ENCODE data around the gene ARL4A.
"Not testable (repeated sequence)": the region's sequence is repeated elsewhere in the genome, so short reads cannot be mapped to it uniquely, and the experiment has no call there.

ARL4A gene

DNA sequence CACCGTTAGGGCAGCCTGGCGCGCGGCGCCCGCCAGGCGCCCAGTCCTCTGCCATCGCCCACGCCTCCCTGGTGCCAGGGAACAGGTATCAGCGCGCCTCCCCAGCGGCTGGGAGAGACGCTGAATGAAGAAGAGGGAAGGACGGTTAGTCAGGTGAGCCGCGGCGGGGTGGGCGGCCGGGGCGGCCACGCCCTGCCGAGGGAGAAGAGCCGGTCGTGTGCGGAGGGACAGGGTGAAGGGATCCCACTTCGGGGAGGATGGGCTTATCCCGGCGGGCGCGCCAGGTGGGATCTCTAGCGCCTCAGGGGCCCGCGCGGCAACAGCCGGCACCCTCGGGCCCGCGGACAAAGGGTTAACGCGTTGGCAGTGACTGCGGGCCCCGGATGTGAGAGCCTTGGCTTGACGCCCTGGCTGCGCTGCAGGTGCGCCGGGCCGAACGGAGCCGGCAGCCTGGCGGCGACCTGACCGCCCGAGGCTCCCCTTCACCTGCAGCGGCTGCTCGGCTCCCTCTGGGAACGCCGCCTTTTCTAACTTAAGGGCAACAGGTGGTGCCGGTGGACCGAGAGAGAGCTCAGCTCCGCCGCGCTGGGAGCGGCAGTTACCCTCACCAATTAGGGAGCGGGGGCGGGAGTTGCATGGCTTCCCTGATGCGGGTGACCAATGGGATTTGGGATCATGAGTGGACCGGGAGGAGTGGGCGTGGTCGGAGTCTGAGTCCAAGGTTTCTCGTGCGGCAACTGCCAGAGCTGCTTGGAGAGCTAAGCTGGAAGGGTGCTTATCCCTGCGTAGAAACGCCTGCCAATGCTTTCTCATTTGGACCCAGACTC lies at the start of gene ARL4A:
Gene ARL4A (plus strand): TSS at position 743 of the 827 bp plus-strand sequence. CDS start 622 bp downstream, outside the sequence.
- peak; percentile 83 to 90 for DNase-seq (ENCODE audit: low read depth in 2 of 2)

GRCh38 chr7:12637819-12638592 lies 49.4 kb upstream of the ARL4A start:
- no peak for DNase-seq (ENCODE audit: low read depth in 2 of 2)

GRCh38 chr7:12638851-12639456 lies 48.5 kb upstream of the ARL4A start:
- DNase-seq (ENCODE audit: low read depth in 2 of 2) = no peak

DNA sequence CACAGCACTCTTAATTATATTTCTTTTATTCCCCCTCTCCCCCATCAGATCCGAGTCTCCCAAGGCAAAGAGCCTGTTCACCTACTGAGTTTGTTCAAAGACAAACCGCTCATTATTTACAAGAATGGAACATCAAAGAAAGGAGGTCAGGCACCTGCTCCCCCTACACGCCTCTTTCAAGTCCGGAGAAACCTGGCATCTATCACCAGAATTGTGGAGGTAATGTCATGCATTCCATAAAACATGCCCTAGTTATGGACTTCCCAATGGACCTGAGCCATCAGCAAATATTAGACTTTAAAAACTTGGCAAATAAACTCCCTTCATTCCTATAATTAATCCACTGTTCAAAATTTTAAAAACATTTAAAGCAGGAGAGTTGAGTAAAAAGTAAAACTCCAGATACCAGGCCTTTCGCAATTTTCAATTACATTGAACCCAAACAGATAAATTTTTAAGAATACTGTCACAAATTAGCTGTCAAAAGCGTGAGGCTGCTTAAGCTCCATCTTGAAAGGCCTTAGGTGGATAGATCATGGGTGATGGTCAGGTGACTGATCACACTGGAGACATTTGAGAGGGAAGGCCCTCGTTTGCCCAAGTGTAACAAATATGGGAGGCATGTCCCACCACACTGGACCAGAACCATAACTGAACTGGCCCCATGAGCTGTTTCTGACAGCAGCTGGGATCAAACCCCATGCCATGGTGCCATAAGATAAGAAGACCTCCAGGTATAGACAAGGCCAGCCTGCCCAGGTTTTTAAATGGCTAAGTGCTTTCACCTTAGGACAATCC lies 46.9 kb upstream of the ARL4A start:
- no peak for DNase-seq (ENCODE audit: low read depth in 2 of 2)

- no peak for DNase-seq (ENCODE audit: low read depth in 2 of 2)
Measured at GRCh38 chr7:12641196-12641595, 46.2 kb upstream of the ARL4A start.

GRCh38 chr7:12642508-12642907 lies 44.9 kb upstream of the ARL4A start:
- no peak for DNase-seq (ENCODE audit: low read depth in 2 of 2)

DNA sequence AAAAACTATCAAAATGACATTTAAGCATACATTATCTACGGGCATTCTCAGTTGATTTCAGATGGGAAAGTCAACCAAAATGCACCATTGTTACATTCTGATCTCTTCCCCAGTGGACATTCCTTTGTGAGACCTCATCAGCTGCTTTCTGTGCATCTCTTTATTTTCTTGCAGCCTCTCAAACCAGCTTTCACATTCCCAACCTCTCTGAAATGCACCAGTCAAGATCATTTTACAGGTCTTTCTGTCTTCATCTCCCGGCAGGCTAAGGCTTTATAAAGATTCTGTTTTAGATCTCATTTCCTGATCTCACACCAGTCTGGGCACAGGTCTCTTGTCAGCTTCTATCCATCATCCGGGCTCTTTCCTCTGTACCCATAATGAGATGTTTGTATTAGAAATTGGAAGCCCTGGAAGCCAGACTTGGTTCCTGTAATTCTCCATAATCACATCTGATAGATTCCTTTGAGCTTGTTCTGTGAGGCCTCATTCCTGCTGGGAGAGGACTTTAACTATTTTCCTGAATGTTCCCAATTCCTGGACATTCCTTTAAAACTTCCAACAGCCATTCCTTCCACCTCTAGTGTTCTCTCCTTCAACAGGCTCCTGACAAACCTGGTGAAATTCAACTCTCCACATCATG lies 44.3 kb upstream of the ARL4A start:
- no peak for DNase-seq (ENCODE audit: low read depth in 2 of 2)

DNA sequence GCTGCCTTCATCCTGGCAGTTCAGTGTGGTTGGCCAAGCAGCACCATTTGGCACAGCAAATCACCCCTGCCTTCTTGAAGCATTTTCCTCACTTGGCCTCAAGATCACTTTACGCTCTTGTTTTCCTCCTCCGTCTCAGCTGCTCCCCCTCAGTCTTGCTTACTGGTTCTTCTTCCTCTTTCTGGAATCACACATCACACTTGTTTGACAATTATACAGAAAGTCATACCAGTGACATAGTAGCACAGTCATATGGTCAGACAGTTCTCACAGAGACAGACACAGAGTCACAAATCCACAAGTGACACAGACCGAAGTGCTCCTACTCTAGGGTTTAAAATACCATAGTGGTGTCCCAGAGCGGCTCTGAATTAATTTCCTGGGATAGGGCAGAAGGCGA lies 43.8 kb upstream of the ARL4A start:
- DNase-seq (ENCODE audit: low read depth in 2 of 2) = no peak

DNA sequence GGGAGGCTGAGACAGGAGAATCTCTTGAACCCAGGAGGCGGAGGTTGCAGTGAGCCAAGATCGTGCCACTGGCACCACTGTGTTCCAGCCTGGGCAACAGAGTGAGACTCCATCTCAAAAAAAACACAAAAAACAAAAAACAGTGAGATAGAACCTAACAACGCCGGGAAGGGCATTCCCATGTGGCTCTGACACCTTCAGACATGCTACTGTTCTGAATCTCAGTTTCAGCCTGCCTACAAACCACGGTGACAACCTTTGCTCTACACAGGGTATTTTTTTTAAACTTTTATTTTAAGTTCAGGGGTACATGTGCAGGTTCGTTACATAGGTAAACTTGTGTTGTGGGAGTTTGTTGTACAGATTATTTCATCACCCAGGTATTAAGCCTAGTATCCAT lies 42.2 kb upstream of the ARL4A start:
- not testable (repeated sequence) for DNase-seq (ENCODE audit: low read depth in 2 of 2)

DNA sequence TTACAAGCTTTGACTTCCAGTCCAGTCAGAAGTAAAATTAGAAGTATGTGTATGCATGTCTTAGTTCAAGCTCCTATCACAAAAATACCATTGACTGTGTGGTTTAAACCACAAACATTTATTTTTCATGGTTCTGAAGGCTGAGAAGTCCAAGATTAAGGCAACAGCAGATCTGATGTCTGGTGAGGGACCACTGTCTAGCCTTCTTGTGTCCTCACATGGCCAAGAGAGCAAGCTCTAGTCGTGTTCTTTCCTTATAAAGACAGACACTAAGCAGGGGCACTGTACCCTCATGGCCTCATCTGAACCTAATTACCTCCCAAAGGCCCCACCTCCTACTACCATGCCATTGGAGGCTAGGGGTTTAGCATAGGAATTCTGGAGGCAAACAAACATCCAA lies 41.3 kb upstream of the ARL4A start:
- DNase-seq (ENCODE audit: low read depth in 2 of 2) = no peak

DNA sequence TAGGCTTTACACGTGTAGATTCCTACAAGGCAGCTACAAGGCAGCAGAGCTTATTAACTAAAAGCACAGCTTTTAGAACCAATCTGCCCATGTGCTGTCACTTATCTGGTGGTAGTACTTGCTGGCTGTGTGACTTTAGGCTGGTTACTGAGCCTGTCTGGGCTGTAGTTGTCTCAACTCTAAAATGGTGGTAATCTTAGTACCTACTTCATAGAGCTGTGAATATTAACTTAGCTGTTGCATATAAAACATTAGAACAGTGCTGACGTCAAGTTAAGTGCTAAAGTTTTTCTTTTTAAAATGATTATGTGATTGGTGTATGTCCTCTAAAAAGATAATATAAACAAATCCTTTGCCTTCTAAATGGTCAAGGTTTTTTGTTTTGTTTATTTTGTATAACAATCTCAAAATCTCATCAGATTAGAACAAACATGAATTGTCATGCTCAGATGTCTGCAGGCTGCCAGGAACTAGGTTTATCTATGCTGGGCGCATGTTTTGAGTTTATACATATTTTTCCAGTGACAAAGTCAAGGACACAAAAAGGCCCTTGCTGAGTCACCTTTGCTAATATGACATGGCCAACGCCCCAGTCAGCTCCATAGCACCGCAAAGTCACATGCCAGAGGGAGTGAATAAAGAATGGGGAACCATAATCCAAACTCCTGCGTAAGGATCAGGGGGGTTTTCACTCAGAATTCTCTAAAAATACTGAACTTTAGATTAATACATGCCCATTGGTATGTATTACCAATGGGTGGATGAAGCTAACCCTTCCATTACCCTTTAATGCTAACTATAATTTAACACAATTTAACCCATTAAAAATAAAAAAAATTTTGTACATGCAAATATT lies 39.8 kb upstream of the ARL4A start:
- no peak for DNase-seq (ENCODE audit: low read depth in 2 of 2)

- no peak for DNase-seq (ENCODE audit: low read depth in 2 of 2)
Measured at GRCh38 chr7:12648704-12649261, 38.6 kb upstream of the ARL4A start.

- no peak for DNase-seq (ENCODE audit: low read depth in 2 of 2)
Measured at GRCh38 chr7:12649348-12649747, 38.1 kb upstream of the ARL4A start.

GRCh38 chr7:12650080-12650479 lies 37.4 kb upstream of the ARL4A start:
- no peak for DNase-seq (ENCODE audit: low read depth in 2 of 2)

- no peak for DNase-seq (ENCODE audit: low read depth in 2 of 2)
Measured at GRCh38 chr7:12653110-12653509, 34.3 kb upstream of the ARL4A start.

DNA sequence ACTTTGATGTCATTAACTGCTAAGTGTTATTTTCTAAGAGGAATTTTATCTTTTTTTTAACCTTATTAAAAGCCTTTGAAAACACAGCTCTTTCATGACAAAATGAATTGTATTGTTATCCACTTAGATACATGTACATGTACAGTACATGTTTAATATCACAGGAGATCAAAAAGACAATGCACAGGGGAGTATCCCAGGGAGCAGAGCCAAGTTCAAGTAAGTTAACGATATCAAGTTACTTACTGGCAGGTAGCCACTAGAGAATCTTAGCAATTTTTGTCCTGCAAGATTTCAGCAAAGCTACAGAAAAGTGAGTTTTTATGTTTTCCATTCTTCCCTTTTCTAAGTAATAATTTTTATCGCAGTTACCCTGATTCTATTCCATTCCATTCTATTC lies 33.9 kb upstream of the ARL4A start:
- no peak for DNase-seq (ENCODE audit: low read depth in 2 of 2)

- DNase-seq (ENCODE audit: low read depth in 2 of 2) = no peak
Measured at GRCh38 chr7:12655161-12655560, 32.3 kb upstream of the ARL4A start.

- DNase-seq (ENCODE audit: low read depth in 2 of 2) = not testable (repeated sequence)
Measured at GRCh38 chr7:12660423-12660822, 27.0 kb upstream of the ARL4A start.

DNA sequence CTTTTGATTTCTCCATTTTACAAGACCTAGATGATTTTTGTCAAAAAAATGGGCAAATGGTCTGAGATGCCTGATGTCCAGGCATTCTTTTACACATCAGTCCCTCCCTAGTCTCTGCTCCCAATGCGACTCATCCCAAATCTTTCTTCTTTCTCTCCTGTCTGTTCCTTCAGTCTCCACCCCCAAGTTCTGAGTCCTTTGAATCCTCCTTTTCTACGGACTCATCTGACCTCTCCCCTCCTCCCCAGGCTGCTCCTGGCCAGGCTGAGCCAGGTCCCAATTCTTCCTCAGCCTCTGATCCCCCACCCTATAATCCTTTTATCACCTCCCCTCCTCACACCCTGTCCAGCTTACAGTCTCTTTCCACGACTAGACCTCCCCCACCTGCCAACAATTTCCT lies 26.4 kb upstream of the ARL4A start:
- not testable (repeated sequence) for DNase-seq (ENCODE audit: low read depth in 2 of 2)

- no peak for DNase-seq (ENCODE audit: low read depth in 2 of 2)
Measured at GRCh38 chr7:12661581-12661980, 25.9 kb upstream of the ARL4A start.

All from stimulated activated CD4-positive, alpha-beta T cell treated with anti-CD3 and anti-CD28 coated beads, Interleukin-15, amount 100 ng/mL, for 48 hours (primary cell).